H9 (cell line): ENCODE results near the gene PPP1R14B. TPM values are rescaled to one million over a fixed set of nuclear protein-coding genes. Genes with fewer than 3 reads are reported as not detected.
A peak's percentile ranks its signal among the peaks of the same experiment; 100 is the strongest.

Experiments used
- DNase-seq: peaks from one replicate; pipeline ENCODE4 v3.0.0-alpha.2; 2017
- H2AFZ ChIP-seq: one replicate; pipeline ENCODE4 v1.6.1; 2013; ENCODE audit warnings: mild to moderate bottlenecking, low read length, control low read depth, moderate library complexity
- H2AK5ac ChIP-seq: 2 replicates; pipeline ENCODE4 v1.6.1; 2013; ENCODE audit warnings: low read length, control low read depth, mixed read lengths; ENCODE audit not compliant: insufficient read length
- H2BK120ac ChIP-seq: one replicate; pipeline ENCODE4 v1.6.1; 2013; ENCODE audit warnings: low read depth, mild to moderate bottlenecking, low read length, control low read depth, inconsistent platforms; ENCODE audit not compliant: poor library complexity, severe bottlenecking
- H2BK12ac ChIP-seq: 2 replicates; pipeline ENCODE4 v1.6.1; 2013; ENCODE audit warnings: low read length, control low read depth, mixed read lengths, low read depth; ENCODE audit not compliant: insufficient read length
- H2BK15ac ChIP-seq: 2 replicates; pipeline ENCODE4 v1.6.1; 2013; ENCODE audit warnings: low read depth, low read length, control low read depth
- H2BK20ac ChIP-seq: one replicate; pipeline ENCODE4 v1.6.1; 2013; ENCODE audit warnings: low read depth, mild to moderate bottlenecking, low read length, control low read depth, inconsistent platforms; ENCODE audit not compliant: poor library complexity, severe bottlenecking
- H2BK5ac ChIP-seq: 2 replicates; pipeline ENCODE4 v1.6.1; 2013; ENCODE audit warnings: low read length, control low read depth, mixed read lengths; ENCODE audit not compliant: insufficient read length
- H3K14ac ChIP-seq: 2 replicates; pipeline ENCODE4 v1.6.1; 2013; ENCODE audit warnings: low read length, control low read depth; ENCODE audit not compliant: insufficient read depth
- H3K18ac ChIP-seq: 2 replicates; pipeline ENCODE4 v1.6.1; 2013; ENCODE audit warnings: low read depth, mild to moderate bottlenecking, mixed read lengths, low read length, control low read depth; ENCODE audit not compliant: insufficient read length
- H3K23ac ChIP-seq: 2 replicates; pipeline ENCODE4 v1.6.1; 2013; ENCODE audit warnings: low read length, control low read depth, mixed read lengths, low read depth; ENCODE audit not compliant: insufficient read length
- H3K23me2 ChIP-seq: 2 replicates; pipeline ENCODE4 v1.6.1; 2013; ENCODE audit warnings: low read depth, mild to moderate bottlenecking, mixed read lengths, low read length, control low read depth; ENCODE audit not compliant: insufficient read length, poor library complexity, severe bottlenecking
- H3K27ac ChIP-seq: 2 replicates; pipeline ENCODE4 v1.5.1; 2013; ENCODE audit warnings: low read length, control low read depth, mixed read lengths, low read depth; ENCODE audit not compliant: insufficient read length
- H3K27me3 ChIP-seq: 2 replicates; pipeline ENCODE4 v1.6.1; 2013; ENCODE audit warnings: low read length, control low read depth, inconsistent platforms; ENCODE audit not compliant: insufficient read depth
- H3K4ac ChIP-seq: 2 replicates; pipeline ENCODE4 v1.6.1; 2013; ENCODE audit warnings: low read depth, mild to moderate bottlenecking, control low read depth, inconsistent platforms, low read length, moderate library complexity
- H3K4me1 ChIP-seq: 2 replicates; pipeline ENCODE4 v1.6.1; 2013; ENCODE audit warnings: low read length, control low read depth, inconsistent platforms; ENCODE audit not compliant: insufficient read depth
- H3K4me2 ChIP-seq: 2 replicates; pipeline ENCODE4 v1.6.1; 2013; ENCODE audit warnings: low read length, control low read depth, mixed read lengths; ENCODE audit not compliant: insufficient read length, insufficient read depth
- H3K56ac ChIP-seq: 2 replicates; pipeline ENCODE4 v1.6.1; 2013; ENCODE audit warnings: low read depth, mild to moderate bottlenecking, mixed read lengths, low read length, control low read depth; ENCODE audit not compliant: insufficient read length
- H3K79me1 ChIP-seq: 2 replicates; pipeline ENCODE4 v1.6.1; 2013; ENCODE audit warnings: low read depth, mild to moderate bottlenecking, moderate library complexity, low read length, control low read depth, inconsistent platforms; ENCODE audit not compliant: insufficient read depth, poor library complexity, severe bottlenecking
- H3K79me2 ChIP-seq: 2 replicates; pipeline ENCODE4 v1.6.1; 2013; ENCODE audit warnings: low read length, control low read depth, inconsistent platforms; ENCODE audit not compliant: insufficient read depth
- H3K9ac ChIP-seq: 2 replicates; pipeline ENCODE4 v1.6.1; 2013; ENCODE audit warnings: low read length, control low read depth, mixed read lengths; ENCODE audit not compliant: insufficient read length; ENCODE audit errors: extremely low read depth
- H3K9me3 ChIP-seq: one replicate; pipeline ENCODE4 v1.6.1; 2013; ENCODE audit warnings: low read depth, low read length, inconsistent platforms; ENCODE audit not compliant: control insufficient read depth
- H3T11ph ChIP-seq: one replicate; pipeline ENCODE4 v1.6.1; 2013; ENCODE audit warnings: mild to moderate bottlenecking, low read length, control low read depth, inconsistent platforms
- H4K20me1 ChIP-seq: one replicate; pipeline ENCODE4 v1.6.1; 2013; ENCODE audit not compliant: control insufficient read depth, insufficient read length, insufficient read depth
- H4K5ac ChIP-seq: 2 replicates; pipeline ENCODE4 v1.6.1; 2013; ENCODE audit warnings: low read depth, mild to moderate bottlenecking, mixed read lengths, low read length, control low read depth; ENCODE audit not compliant: insufficient read length
- H4K8ac ChIP-seq: replicated peaks from 2 replicates; pipeline ENCODE4 v1.6.1; 2013; ENCODE audit warnings: low read length, control low read depth, mixed read lengths, low read depth; ENCODE audit not compliant: insufficient read length
- H4K91ac ChIP-seq: 2 replicates; pipeline ENCODE4 v1.6.1; 2013; ENCODE audit warnings: low read depth, mild to moderate bottlenecking, moderate library complexity, mixed read lengths, low read length, control low read depth; ENCODE audit not compliant: insufficient read length
- H3K27ac Mint-ChIP-seq, 3 experiments: 2 replicates in 2 of 3; 3 replicates in 1 of 3; pipeline ENCODE4 v1.8.0; 2020 to 2021; ENCODE audit warnings: mixed read lengths in 3 of 3, mild to moderate bottlenecking in 1 of 3, moderate library complexity in 1 of 3
- H3K27me3 Mint-ChIP-seq: 2 replicates; pipeline ENCODE4 v1.8.0; 2021; ENCODE audit warnings: low read depth, mild to moderate bottlenecking, moderate library complexity, mixed read lengths
- H3K36me3 Mint-ChIP-seq, 3 experiments: 2 replicates in 2 of 3; 3 replicates in 1 of 3; pipeline ENCODE4 v1.8.0; 2020 to 2021; ENCODE audit warnings: low read depth in 3 of 3, mixed read lengths in 3 of 3; ENCODE audit not compliant: insufficient read depth in 1 of 3
- H3K4me1 Mint-ChIP-seq, 2 experiments: 2 replicates each; pipeline ENCODE4 v1.8.0; 2020; ENCODE audit warnings: mixed read lengths in 2 of 2
- H3K4me3 Mint-ChIP-seq, 2 experiments: 2 replicates in 1 of 2; 3 replicates in 1 of 2; pipeline ENCODE4 v1.8.0; 2020 to 2021; ENCODE audit warnings: mild to moderate bottlenecking in 2 of 2, mixed read lengths in 2 of 2, moderate library complexity in 1 of 2
- H3K9me3 Mint-ChIP-seq, 2 experiments: 2 replicates in 1 of 2; 3 replicates in 1 of 2; pipeline ENCODE4 v1.8.0; 2020; ENCODE audit warnings: mild to moderate bottlenecking in 2 of 2, mixed read lengths in 2 of 2, moderate library complexity in 1 of 2
- WGBS: extraction: QIAGEN DNeasy Blood & Tissue Kit; methylation state at CpG from one replicate; pipeline ENCODE4 v1.1.7; 2013; ENCODE audit warnings: missing lambda C conversion rate, low lambda C conversion rate, mixed read lengths; ENCODE audit not compliant: insufficient read length; ENCODE audit errors: extremely low coverage; 5-methylcytosine and 5-hydroxymethylcytosine counted together
- total RNA-seq: library from RNA; stranded (reverse); gene quantifications from 2 replicates; pipeline ENCODE4 v1.2.1, GENCODE V29; 2021
- TF ChIP-seq, protein P1 (sequence below): fragments of 200-600 bp; sonication (generic); conservative IDR thresholded peaks from 3 replicates; pipeline ENCODE4 v1.8.0; 2021; ENCODE audit warnings: antibody characterized with exemption, mild to moderate bottlenecking

Gene PPP1R14B
- total RNA-seq, 1 experiment from 2014 or later, result 358 TPM

DNA sequence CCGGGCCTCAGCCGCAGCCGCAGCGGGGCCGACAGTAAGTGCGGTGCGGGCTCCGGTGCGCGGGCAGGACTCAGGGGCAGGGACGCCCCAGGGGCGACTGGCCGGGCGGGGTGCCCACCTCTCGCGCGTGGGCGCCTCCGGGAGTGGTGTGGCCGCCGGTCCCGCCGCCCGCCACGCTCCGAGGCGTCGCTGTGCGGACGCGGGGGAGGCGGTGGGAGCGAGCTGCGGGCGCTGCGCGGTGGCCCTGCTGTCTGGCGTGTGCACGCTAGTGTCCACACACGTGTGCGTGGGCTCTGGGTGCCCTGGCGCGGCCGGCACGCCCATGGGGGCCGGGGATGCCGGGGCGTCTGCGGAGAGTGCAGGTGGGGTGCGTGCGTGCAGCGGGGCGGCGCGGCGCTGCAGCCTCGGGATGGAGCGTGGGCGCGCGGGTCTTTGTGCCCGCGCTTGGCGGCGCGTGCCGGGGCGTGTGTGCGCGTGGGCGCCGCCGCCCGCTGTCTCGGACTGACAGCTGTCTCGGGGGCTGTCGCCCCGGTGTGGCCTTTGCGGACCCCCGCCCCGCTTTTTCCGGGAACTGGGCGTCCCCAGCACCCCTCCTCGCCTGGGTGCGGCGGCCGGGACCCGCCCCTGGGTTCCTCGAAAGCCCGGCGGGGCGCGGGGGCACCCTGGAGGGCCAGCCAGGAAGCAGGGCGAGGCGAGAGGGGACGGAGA lies 45.2 kb upstream of the PPP1R14B start:
- Histone ChIP-seq H3K14ac (no peak overlapping the region; the same call in 1 of the 2 replicates), H3K4me2 (peak overlapping the region; percentile 58), H3K9me3 (no peaks in the 10 kb centered on the region), H2BK15ac (no peak overlapping the region), H4K20me1 (no peaks in the 10 kb centered on the region), H3K23ac (no peak overlapping the region), H4K5ac (no peak overlapping the region), H4K8ac (no peak overlapping the region), H3K79me1 (no peaks in the 10 kb centered on the region), H2BK5ac (no peak overlapping the region), H2BK120ac (no peak overlapping the region), H3K79me2 (no peaks in the 10 kb centered on the region), H2AK5ac (no peak overlapping the region), H3K56ac (no peak overlapping the region), H3K23me2 (peaks cover 3% of the 10 kb centered on the region), H3T11ph (no peak overlapping the region), H2BK12ac (no peak overlapping the region), H3K4ac (no peak overlapping the region), H4K91ac (no peak overlapping the region), H3K27ac (no peak overlapping the region), H3K4me1 (no peaks in the 10 kb centered on the region), H2BK20ac (no peak overlapping the region), H3K9ac (no peak overlapping the region), H3K18ac (no peak overlapping the region), H2AFZ (no peak overlapping the region), H3K27me3 (peaks cover 63% of the 10 kb centered on the region)
- H3K27me3 Mint-ChIP-seq, result peaks cover 78% of the 10 kb centered on the region
- H3K27ac Mint-ChIP-seq, result no peak overlapping the region
- DNase-seq, result no peak
- H3K4me1 Mint-ChIP-seq, result peaks cover 4 to 10% of the 10 kb centered on the region in 2 experiments
- no peaks in the 10 kb centered on the region; a peak in 2 of 5 replicates for H3K9me3 Mint-ChIP-seq
- H3K36me3 Mint-ChIP-seq, result peaks cover 0 to 2% (median 0%) of the 10 kb centered on the region in 3 experiments; a peak in 3 of 7 replicates
- H3K4me3 Mint-ChIP-seq, result peak overlapping the region; percentile 47 to 77; a peak in 2 of 5 replicates
- WGBS, result no CpG with 5 or more reads among the region's 96 CpGs
- TF ChIP-seq, protein P1, sequence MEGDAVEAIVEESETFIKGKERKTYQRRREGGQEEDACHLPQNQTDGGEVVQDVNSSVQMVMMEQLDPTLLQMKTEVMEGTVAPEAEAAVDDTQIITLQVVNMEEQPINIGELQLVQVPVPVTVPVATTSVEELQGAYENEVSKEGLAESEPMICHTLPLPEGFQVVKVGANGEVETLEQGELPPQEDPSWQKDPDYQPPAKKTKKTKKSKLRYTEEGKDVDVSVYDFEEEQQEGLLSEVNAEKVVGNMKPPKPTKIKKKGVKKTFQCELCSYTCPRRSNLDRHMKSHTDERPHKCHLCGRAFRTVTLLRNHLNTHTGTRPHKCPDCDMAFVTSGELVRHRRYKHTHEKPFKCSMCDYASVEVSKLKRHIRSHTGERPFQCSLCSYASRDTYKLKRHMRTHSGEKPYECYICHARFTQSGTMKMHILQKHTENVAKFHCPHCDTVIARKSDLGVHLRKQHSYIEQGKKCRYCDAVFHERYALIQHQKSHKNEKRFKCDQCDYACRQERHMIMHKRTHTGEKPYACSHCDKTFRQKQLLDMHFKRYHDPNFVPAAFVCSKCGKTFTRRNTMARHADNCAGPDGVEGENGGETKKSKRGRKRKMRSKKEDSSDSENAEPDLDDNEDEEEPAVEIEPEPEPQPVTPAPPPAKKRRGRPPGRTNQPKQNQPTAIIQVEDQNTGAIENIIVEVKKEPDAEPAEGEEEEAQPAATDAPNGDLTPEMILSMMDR, result no peak
